NAMALWA (cell line): ENCODE data around the gene EXPH5.

ENCODE experiments used
- DNase-seq: peaks from one replicate; pipeline ENCODE4 v3.0.0-alpha.2; 2015; ENCODE audit warnings: low spot score

The EXPH5 gene

GRCh38 chr11:108562746-108563581 lies 30.6 kb downstream of the EXPH5 start:
- DNase-seq: no peak

DNA sequence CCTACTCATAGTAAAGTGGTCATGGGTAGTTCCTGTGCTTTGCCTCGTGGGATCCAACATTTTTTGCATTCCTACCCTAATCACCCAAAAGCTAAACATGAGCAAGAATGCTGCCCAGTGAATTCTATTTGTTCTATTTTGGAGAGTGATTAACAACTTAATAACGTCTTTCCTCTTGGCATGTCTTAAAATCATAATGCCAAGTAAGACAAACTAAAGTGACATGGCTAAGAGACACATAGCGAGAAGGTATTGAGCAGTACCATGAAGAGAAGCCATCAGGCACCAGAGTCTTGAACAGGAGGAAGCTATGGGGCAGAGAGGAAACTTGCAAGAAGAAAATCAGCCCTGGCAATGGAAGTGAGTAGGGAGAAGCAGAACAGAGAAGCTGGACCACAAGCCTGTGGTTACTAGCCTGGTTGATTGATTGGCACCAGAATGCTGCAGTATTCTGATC lies 32.0 kb downstream of the EXPH5 start:
- no peak for DNase-seq

DNA sequence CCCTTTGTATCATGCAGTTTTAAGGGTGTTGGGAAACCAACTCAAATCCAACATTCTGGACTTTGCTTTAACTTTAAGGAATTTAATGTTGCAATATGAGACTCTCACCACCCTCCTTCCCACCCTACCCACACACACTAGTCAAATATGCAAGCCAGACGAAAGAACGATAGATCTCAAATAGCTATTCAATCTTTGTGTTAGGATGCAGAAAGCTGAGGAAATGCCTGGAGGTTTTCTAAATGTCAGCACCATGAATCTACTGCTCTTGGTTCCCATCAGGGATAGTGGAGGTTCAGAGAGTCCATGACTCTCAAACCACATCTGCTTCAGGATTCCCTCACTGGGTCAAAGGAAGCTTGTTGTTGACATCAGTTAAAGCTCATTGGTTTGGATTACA lies 33.7 kb downstream of the EXPH5 start:
- no peak for DNase-seq

GRCh38 chr11:108559340-108559739 lies 34.2 kb downstream of the EXPH5 start:
- no peak for DNase-seq

DNA sequence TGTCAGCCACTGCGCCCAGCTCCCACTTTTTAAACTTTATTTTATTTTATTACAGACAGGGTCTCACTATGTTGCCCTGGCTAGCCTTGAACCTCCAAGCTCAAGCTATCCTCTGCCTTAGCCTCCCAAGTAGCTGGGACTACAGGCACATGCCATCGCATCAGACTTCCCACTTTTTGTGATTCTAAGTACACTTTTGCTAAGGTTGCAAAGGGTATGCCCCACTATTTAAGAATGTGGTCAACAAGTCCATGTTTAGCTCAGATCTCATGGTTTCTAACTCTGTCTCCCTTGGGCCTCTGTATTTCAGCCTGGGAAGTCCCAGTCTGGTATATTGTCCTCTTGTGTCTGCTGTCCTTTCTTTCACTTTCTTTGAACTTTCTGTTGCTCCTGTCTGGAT lies 35.3 kb downstream of the EXPH5 start:
- DNase-seq: no peak

GRCh38 chr11:108556019-108556418 lies 37.5 kb downstream of the EXPH5 start:
- DNase-seq: no peak

DNA sequence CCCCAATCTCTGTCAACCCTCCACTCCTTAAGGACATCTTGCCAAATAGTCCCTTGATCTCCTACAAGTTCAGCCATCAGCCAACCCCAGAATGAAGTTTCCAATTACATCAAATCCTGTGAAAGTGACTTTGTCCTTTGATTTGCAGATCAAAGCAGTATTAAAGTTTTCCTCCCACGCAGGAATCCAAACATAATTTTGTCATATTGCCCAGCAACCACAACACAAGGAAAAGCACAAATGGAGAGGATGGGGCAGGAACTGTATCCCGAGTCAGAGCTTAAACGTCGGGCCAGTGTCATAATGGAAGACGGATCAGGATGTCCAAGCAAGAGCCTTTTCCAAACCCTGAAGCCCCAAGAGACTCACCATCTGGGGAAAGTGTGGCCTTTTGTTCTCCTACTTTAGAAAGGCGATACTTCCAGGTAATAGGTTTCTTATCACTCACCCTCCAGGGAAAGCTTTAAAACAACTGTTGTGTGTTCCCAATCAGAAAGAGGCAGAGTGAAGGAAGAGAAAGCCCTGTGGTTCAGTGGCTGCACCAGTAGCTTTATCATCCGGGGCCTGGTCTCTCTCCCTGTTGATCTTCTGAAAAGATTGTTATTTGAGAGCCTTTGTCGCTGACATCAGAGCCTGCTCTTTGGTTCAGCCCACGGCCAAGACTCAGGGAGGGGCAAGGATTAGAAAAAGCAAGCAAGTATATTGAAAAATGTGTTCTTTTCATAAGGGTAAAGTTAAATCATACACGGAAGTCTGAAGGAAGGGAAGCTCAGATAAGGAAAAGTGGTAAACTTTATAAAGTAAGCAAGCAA lies 41.7 kb downstream of the EXPH5 start:
- no peak for DNase-seq

- DNase-seq: no peak
Observed at GRCh38 chr11:108549319-108549885, 44.2 kb downstream of the EXPH5 start.

DNA sequence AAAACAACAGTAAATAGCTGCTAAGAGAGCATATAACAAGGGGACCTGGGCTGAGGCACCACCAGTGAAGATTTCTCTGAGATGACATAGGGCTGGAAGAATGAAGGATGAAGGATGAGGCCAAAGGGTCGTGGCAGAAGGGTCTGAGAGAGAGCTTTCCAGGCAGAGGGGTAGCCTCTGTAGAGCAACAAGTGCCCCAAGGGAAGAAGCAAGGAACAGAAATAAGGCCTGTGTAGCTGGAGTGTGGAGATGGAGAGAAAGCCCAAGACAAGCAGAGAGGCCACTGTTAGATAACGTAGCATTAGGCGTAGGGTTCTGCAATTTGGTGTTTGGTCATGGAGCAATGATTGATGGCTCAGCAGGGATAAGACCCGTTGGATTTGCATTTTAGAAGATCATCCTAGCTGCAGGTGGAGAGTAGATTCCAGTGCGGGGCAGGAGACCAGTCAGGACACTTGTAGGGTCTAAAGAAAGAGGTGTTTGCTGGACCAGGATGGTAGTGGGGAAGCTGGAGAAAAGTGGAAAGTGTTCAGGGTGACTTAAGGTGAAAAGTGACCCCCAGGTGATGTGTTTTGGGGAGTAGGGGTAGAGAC lies 47.6 kb downstream of the EXPH5 start:
- DNase-seq: no peak

- DNase-seq: no peak
Observed at GRCh38 chr11:108543316-108543964, 50.1 kb downstream of the EXPH5 start.

GRCh38 chr11:108541531-108541930 lies 52.0 kb downstream of the EXPH5 start:
- no peak for DNase-seq

- DNase-seq: no peak
Observed at GRCh38 chr11:108538502-108538901, 55.1 kb downstream of the EXPH5 start.

DNA sequence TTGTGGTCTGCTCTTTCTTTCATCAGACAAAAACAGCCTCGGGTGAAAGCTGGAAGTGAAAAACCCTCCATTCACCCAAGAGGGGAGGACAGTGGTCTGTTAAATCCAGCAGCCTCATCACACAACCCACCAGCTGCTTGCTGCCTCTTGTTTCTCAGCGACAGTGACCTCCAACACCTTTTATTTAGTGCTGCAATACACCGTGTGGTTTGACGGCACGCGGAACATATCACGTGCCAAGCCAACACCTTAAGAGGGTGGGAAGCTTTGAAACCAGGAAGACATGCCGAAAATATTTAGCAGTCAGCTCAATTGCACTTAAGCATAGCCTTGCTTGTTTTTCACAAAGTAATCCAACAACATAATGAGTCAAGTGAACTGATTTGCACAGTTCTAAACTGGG lies 55.5 kb downstream of the EXPH5 start:
- DNase-seq: no peak

GRCh38 chr11:108536783-108537182 lies 56.8 kb downstream of the EXPH5 start:
- DNase-seq: no peak

- no peak for DNase-seq
Observed at GRCh38 chr11:108535384-108535955, 58.1 kb downstream of the EXPH5 start.

GRCh38 chr11:108534274-108534882 lies 59.2 kb downstream of the EXPH5 start:
- DNase-seq: no peak

DNA sequence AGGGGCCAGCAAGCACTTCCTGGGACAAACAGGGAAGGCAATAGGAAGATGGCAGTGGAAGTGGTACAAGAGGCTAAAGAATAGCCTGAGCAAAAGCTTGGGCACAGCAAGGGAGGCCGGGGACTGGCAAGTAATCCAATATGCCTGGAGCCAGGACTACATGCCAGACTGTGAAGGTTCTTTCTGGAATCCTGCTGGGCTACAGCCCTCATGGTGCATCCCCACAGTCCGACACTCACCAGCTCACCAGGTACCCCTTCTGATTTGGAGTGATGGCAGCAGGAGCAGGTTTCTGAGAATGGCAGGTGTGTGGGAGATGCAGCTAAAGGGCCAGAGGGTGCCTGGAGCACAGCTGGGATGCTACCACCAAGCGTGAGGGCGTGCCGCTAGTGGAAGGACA lies 63.1 kb downstream of the EXPH5 start:
- no peak for DNase-seq

DNA sequence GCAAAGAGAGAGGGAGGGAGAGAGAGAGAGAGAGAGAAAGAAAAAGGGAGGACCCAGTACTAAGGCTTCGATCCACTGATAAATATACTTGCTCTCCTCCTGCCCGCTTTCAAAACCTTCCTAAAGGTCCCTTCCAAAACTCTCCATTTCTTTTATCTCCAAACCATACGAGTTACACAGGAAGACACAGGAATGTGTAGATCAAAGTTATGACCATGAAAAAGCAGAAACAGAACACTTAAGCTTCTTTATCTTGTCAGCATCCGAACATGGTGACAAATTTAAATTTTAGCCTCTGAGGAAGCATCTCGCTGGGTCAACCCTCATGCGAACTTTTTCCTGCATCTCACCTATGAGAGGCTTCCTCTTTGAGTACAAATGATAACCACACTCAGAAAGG lies 66.2 kb downstream of the EXPH5 start:
- no peak for DNase-seq

- DNase-seq: no peak
Observed at GRCh38 chr11:108525161-108525560, 68.4 kb downstream of the EXPH5 start.

DNA sequence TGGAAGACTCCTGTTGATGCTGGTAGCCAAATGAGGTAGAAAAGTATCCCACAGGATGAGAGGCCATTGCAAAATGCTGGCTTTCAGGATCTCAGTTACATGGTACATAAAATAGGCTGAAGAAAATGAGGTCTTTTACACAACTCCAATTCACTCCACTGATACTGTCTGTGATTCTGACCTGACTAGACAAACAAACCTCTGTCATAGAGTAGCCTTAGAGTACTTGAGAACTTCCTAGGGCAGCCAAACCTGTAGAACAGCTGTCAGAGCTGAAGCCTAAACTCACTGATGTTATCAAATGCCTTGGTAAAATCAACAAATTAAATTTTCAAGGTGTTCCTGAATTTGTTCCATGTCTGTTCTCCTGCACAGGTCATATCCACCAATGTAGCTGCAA lies 69.1 kb downstream of the EXPH5 start:
- no peak for DNase-seq

- no peak for DNase-seq
Observed at GRCh38 chr11:108522318-108522717, 71.2 kb downstream of the EXPH5 start.
